Body of pancreas (tissue), 4 donors: ENCODE data around the gene CTNNAL1. TPM values are rescaled to one million over a fixed set of nuclear protein-coding genes. Genes with fewer than 3 reads are reported as not detected.

Source experiments
- ATAC-seq: fragments of 150-250 bp; one replicate; pipeline ENCODE4 v1.9.1; 2016
- DNase-seq, 4 donors: peaks; one replicate each; pipeline ENCODE4 v3.0.0-alpha.2; 2019
- H3K27ac ChIP-seq, 4 donors: fragments of 200-600 bp; sonication (generic); 1 replicate in 3 of 4; 2 replicates in 1 of 4; pipeline versions ENCODE4 v1.5.1 to v1.6.1; 2016 to 2019; ENCODE audit warnings: mild to moderate bottlenecking in 1 of 4, mixed read lengths in 1 of 4, moderate library complexity in 1 of 4
- H3K27me3 ChIP-seq, 2 donors: fragments of 200-600 bp; sonication (generic); one replicate each; pipeline ENCODE4 v1.6.0; 2016; ENCODE audit warnings: mild to moderate bottlenecking in 1 of 2
- H3K36me3 ChIP-seq, 2 donors: fragments of 200-600 bp; sonication (generic); replicated peaks in 1 of 2; 2 replicates each; pipeline ENCODE4 v1.5.1; 2016; ENCODE audit warnings: low read depth in 2 of 2; ENCODE audit not compliant: insufficient read depth in 1 of 2
- H3K4me1 ChIP-seq: fragments of 200-600 bp; sonication (generic); one replicate; pipeline ENCODE4 v1.6.0; 2016
- H3K4me3 ChIP-seq, 2 donors: fragments of 200-600 bp; sonication (generic); 1 replicate in 1 of 2; 2 replicates in 1 of 2; pipeline ENCODE4 v1.5.1; 2016 to 2019
- H3K9me3 ChIP-seq, 3 donors: fragments of 200-600 bp; sonication (generic); 1 replicate in 2 of 3; 2 replicates in 1 of 3; pipeline ENCODE4 v1.5.1; 2016
- POLR2A ChIP-seq, 3 donors: fragments of 450-650 bp; IDR thresholded peaks; one replicate each; pipeline ENCODE4 v1.6.1; 2016; ENCODE audit warnings: antibody characterized with exemption in 3 of 3, mild to moderate bottlenecking in 2 of 3
- WGBS, 2 donors: methylation state at CpG; one replicate each; pipeline ENCODE4 v1.1.5; 2017; 5-methylcytosine and 5-hydroxymethylcytosine counted together
- intact Hi-C: fragments of 100-400 bp; cut with DNase I; formaldehyde crosslinking; loops from one replicate; pipeline ENCODE4 v1.15.1; 2023
- total RNA-seq, 2 donors: library from RNA; depleted of rRNA; stranded (reverse); fragments of >200 nt; gene quantifications; one replicate each; pipeline ENCODE4 v1.1.0, GENCODE V29; 2016
- TF ChIP-seq, protein P1 (sequence below), 7 experiments: fragments of 450-650 bp in 4 of 7; fragments of 200-600 bp in 3 of 7; sonication (generic) in 3 of 7; IDR thresholded peaks; one replicate each; pipeline ENCODE4 v1.5.1; 2016 to 2019; ENCODE audit warnings: antibody characterized with exemption in 7 of 7

CTNNAL1 gene
- total RNA-seq, 2 donors from 2014 or later: 15.8 to 23.9 TPM

DNA sequence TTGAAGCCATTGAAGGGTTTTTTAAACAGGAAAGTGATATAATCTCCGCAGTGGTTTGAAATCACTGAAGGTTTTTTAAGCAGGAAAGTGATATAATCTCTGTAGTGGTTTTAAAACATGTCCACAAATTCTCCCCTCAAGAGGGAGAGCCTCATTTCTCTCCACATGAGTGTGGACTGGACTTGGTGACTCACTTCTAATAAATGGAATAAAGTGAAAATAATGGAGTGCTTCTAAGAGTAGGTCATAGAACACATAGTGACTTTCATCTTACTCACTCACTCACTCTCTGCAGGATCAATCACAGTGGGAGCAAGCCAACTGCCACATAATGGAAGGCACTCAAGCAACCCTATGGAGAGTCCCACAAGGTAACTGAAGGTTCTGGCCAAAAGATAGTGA, 12.0 kb downstream of the CTNNAL1 start:
- no peak overlapping the region for H3K27ac ChIP-seq
- H3K4me1 ChIP-seq: no peaks in the 10 kb centered on the region
- H3K4me3 ChIP-seq: no peak overlapping the region
- H3K36me3 ChIP-seq: no peaks in the 10 kb centered on the region
- no peak for DNase-seq
- no peak for ATAC-seq
- TF ChIP-seq, protein P1, sequence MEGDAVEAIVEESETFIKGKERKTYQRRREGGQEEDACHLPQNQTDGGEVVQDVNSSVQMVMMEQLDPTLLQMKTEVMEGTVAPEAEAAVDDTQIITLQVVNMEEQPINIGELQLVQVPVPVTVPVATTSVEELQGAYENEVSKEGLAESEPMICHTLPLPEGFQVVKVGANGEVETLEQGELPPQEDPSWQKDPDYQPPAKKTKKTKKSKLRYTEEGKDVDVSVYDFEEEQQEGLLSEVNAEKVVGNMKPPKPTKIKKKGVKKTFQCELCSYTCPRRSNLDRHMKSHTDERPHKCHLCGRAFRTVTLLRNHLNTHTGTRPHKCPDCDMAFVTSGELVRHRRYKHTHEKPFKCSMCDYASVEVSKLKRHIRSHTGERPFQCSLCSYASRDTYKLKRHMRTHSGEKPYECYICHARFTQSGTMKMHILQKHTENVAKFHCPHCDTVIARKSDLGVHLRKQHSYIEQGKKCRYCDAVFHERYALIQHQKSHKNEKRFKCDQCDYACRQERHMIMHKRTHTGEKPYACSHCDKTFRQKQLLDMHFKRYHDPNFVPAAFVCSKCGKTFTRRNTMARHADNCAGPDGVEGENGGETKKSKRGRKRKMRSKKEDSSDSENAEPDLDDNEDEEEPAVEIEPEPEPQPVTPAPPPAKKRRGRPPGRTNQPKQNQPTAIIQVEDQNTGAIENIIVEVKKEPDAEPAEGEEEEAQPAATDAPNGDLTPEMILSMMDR (IDR thresholded peaks at IDR 0.05): no peak
- no peak for TF ChIP-seq POLR2A (IDR thresholded peaks at IDR 0.05)
- no peaks in the 10 kb centered on the region for H3K27me3 ChIP-seq
- intact Hi-C loops: no loop called here
- H3K9me3 ChIP-seq: peaks cover 0 to 4% (median 0%) of the 10 kb centered on the region in 3 donors
- WGBS, 2 donors: 76 to 88% methylated on average over 1 of the region's 1 CpG

DNA sequence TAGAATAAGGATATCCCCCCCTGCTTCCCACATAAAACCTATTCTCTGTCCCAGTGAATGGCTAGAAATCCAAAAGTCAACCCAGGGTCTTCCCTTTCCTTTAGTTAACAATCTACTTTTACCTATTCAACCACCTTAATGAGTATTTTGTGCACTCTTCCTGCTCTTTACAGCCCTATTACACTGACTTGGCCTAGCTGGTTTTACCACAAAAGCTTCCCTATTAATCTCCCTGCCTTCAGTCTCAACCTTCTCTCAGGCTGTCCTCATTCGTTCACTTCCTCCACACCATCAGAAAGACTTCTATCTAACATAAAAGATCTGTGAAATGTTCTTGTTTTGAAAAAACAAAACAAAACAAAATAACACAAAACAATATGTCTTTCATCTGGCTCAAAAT, 16.2 kb downstream of the CTNNAL1 start:
- no peak for TF ChIP-seq POLR2A (IDR thresholded peaks at IDR 0.05)
- TF ChIP-seq, protein P1 (IDR thresholded peaks at IDR 0.05): no peak
- 33 to 57% methylated on average over 1 of the region's 1 CpG for WGBS, 2 donors
- DNase-seq (no peak), ATAC-seq (no peak)
- intact Hi-C loops: no loop called here
- no peaks in the 10 kb centered on the region for H3K36me3 ChIP-seq
- no peaks in the 10 kb centered on the region for H3K9me3 ChIP-seq
- no peak overlapping the region for H3K4me3 ChIP-seq
- peak overlapping the region in 1 of 4 donors; percentile 40 for H3K27ac ChIP-seq
- H3K27me3 ChIP-seq: no peaks in the 10 kb centered on the region
- H3K4me1 ChIP-seq: no peaks in the 10 kb centered on the region

DNA sequence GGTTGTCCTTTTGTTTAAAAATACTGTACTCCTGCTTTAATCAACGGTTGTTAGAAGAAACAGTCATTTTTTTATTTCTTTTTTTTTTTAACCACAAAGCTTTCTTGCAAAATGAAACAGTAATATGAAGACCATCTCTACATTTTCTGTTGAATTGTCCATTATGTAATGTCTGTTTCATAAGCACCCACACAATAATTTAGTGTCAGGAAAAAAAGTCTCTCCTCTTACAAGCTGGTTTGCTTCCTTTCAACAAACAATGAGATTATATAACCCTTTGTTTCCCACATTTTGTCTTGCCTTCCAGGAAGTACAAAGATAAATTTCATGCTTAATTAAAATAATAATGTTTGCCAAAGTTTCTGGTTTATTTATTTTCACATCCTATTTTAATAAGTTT, 16.7 kb downstream of the CTNNAL1 start:
- 53 to 67% methylated on average over 1 of the region's 1 CpG for WGBS, 2 donors
- TF ChIP-seq POLR2A (IDR thresholded peaks at IDR 0.05): no peak
- TF ChIP-seq, protein P1 (IDR thresholded peaks at IDR 0.05): no peak
- DNase-seq (no peak), ATAC-seq (no peak)
- Histone ChIP-seq H3K27ac (peak overlapping the region in 1 of 4 donors; percentile 40), H3K9me3 (no peaks in the 10 kb centered on the region), H3K36me3 (no peaks in the 10 kb centered on the region), H3K27me3 (no peaks in the 10 kb centered on the region), H3K4me1 (peaks cover 2% of the 10 kb centered on the region), H3K4me3 (no peak overlapping the region)
- intact Hi-C loops: no loop called here

- intact Hi-C loops: no loop called here
- peaks cover 14% of the 10 kb centered on the region for H3K4me1 ChIP-seq
- no peaks in the 10 kb centered on the region for H3K36me3 ChIP-seq
- no peak for TF ChIP-seq POLR2A (IDR thresholded peaks at IDR 0.05)
- TF ChIP-seq, protein P1 (IDR thresholded peaks at IDR 0.05): no peak
- ATAC-seq (peak; percentile 49), DNase-seq (peak in 3 of 4 donors; percentile 17 to 53 (median 19))
- no peaks in the 10 kb centered on the region for H3K27me3 ChIP-seq
- H3K9me3 ChIP-seq: no peaks in the 10 kb centered on the region
- H3K4me3 ChIP-seq: no peak overlapping the region
- 40 to 100% methylated on average over 1 to 2 of the region's 2 CpGs for WGBS, 2 donors
- H3K27ac ChIP-seq: peak overlapping the region in 2 of 4 donors; percentile 18 to 37
These were observed 18.6 kb downstream of the CTNNAL1 start for GRCh38 chr9:108994695-108995094.

- ATAC-seq: peak; percentile 62
- H3K27ac ChIP-seq: peak overlapping the region in 2 of 4 donors; percentile 30 to 55
- intact Hi-C loops: no loop called here
These were observed 21.8 kb downstream of the CTNNAL1 start for GRCh38 chr9:108991479-108991878.

More at GRCh38 chr9:108991479-108991878, 21.8 kb downstream of the CTNNAL1 start:
- TF ChIP-seq POLR2A (IDR thresholded peaks at IDR 0.05): no peak
- TF ChIP-seq, protein P1 (IDR thresholded peaks at IDR 0.05): no peak
- Histone ChIP-seq H3K27me3 (no peaks in the 10 kb centered on the region), H3K9me3 (no peaks in the 10 kb centered on the region), H3K36me3 (no peaks in the 10 kb centered on the region), H3K4me1 (peaks cover 14% of the 10 kb centered on the region), H3K4me3 (no peak overlapping the region)
- peak; percentile 18 to 54 (median 36) for DNase-seq
- 19 to 20% methylated on average over 5 of the region's 5 CpGs for WGBS, 2 donors
